Type B pancreatic cell (in vitro differentiated cells): Measurements from ENCODE around the gene GCK. TPM values are rescaled to one million over a fixed set of nuclear protein-coding genes. Genes with fewer than 3 reads are reported as not detected.

ENCODE experiments used
- DNase-seq: peaks from one replicate; pipeline ENCODE4 v3.0.0; 2021; ENCODE audit warnings: mixed read lengths; ENCODE audit not compliant: unreplicated experiment; ENCODE audit errors: extremely low spot score
- H3K27ac Mint-ChIP-seq: 2 replicates; pipeline ENCODE4 v1.8.0; 2021; ENCODE audit warnings: mild to moderate bottlenecking, mixed read lengths
- H3K27me3 Mint-ChIP-seq: 2 replicates; pipeline ENCODE4 v1.8.0; 2021; ENCODE audit warnings: mixed read lengths
- H3K36me3 Mint-ChIP-seq: 2 replicates; pipeline ENCODE4 v1.8.0; 2021; ENCODE audit warnings: mixed read lengths
- H3K4me1 Mint-ChIP-seq: one replicate; pipeline ENCODE4 v1.8.0; 2021; ENCODE audit warnings: mixed read lengths; ENCODE audit not compliant: unreplicated experiment
- H3K4me3 Mint-ChIP-seq: 2 replicates; pipeline ENCODE4 v1.8.0; 2021; ENCODE audit warnings: mild to moderate bottlenecking, mixed read lengths
- H3K9me3 Mint-ChIP-seq: 2 replicates; pipeline ENCODE4 v1.8.0; 2021; ENCODE audit warnings: mixed read lengths
- long read RNA-seq: library from polyadenylated mRNA; unstranded; transcript quantifications from one replicate; pipeline ENCODE4 v2.0.0, GENCODE V29; 2020
- total RNA-seq: library from RNA; stranded (reverse); gene quantifications from 2 replicates; pipeline ENCODE4 v1.2.1, GENCODE V29; 2021; ENCODE audit warnings: low replicate concordance
- TF ChIP-seq, protein P1 (sequence below): fragments of 200-600 bp; sonication (generic); conservative IDR thresholded peaks from 2 replicates; pipeline ENCODE4 v1.5.0; 2021; ENCODE audit warnings: antibody characterized with exemption, mild to moderate bottlenecking

GCK gene
- 5.6 and 6.7 TPM in 2 replicates for total RNA-seq
- long read RNA-seq, transcript GCK-204 (10 exons, 2,729 nt): major isoform, 20 of 30 reads
- long read RNA-seq, partial matches to known transcripts: 4 of 30 reads
- long read RNA-seq, other reads (novel, unspliced or antisense): 5 of 30 reads

DNA sequence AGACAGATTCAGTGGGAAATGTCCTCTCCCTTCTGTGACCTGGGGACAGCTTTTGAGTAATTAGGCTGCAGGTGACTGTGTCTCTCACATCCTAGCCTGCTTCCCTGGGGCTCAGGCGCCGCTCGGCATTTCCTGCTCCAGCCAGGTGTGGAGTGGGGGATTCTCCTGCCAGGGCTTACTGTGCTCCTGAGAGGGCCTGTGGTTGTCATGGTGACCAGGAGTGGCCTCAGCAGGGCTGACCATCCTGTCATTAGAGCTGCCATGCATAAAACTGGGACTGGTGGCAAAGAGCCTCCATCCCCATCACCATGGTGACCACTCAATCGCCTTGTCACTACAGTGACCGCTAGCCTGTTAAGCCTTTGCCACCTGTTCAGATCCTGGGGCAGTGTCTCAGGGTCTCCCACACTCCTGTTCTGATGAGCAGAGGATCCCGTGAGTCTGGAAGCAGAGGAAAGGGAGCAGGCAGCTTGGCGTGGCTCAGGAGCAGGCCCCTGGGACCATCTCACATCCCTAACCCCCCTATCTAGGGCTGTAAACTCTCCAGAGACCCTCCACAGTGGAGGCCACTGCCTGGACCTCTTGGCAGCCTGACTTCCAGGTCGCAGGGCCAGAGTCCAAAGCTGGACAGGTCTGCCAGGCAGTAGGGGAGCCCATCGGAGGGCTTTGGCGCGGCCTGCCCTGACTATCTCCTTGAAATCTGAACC lies at the start of gene GCK:
Gene GCK (minus strand): TSS at position 154 of the 707 bp plus-strand sequence. CDS start 486 bp downstream, outside the sequence.
- TF ChIP-seq, protein P1, sequence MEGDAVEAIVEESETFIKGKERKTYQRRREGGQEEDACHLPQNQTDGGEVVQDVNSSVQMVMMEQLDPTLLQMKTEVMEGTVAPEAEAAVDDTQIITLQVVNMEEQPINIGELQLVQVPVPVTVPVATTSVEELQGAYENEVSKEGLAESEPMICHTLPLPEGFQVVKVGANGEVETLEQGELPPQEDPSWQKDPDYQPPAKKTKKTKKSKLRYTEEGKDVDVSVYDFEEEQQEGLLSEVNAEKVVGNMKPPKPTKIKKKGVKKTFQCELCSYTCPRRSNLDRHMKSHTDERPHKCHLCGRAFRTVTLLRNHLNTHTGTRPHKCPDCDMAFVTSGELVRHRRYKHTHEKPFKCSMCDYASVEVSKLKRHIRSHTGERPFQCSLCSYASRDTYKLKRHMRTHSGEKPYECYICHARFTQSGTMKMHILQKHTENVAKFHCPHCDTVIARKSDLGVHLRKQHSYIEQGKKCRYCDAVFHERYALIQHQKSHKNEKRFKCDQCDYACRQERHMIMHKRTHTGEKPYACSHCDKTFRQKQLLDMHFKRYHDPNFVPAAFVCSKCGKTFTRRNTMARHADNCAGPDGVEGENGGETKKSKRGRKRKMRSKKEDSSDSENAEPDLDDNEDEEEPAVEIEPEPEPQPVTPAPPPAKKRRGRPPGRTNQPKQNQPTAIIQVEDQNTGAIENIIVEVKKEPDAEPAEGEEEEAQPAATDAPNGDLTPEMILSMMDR: no peak
- no peak for DNase-seq
- Mint-ChIP-seq H3K27me3 (peaks cover 5% of the 10 kb centered on the region), H3K36me3 (no peaks in the 10 kb centered on the region), H3K27ac (peak within 1 kb of the TSS; percentile 50), H3K4me3 (peak within 1 kb of the TSS; percentile 71), H3K4me1 (peaks cover 6% of the 10 kb centered on the region), H3K9me3 (no peaks in the 10 kb centered on the region)

DNA sequence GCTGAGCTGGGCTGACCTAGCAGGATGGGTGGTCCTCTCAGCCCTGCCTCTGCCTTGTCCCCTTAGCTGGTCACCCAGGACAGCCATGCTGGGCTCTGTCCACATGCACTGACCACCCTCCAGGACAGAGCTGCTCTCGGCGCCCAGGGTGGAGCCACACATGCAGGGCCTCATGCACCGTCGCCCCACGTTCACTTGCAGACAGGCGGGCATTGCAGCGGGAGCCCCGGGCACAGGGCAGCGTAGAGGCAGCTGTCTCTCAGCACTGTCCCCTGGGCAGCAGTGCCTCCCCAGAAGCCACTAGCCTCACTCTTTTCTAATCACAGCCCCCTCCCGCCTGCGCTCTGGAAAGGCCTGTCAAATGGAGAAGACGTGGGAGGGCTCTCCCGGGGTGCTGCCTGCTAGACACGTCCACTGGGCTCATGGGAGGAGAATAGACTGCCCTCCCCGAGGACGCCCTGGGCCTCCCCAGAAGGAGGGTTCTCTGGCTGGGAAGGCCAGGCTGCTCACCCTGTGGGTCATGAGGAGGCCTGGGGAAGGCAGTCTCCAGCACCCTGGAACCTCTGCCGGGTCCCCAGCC lies 49.0 kb upstream of the GCK start:
- H3K27ac Mint-ChIP-seq: no peak overlapping the region
- H3K36me3 Mint-ChIP-seq: no peaks in the 10 kb centered on the region
- TF ChIP-seq, protein P1: no peak
- H3K4me3 Mint-ChIP-seq: no peak overlapping the region
- no peaks in the 10 kb centered on the region for H3K9me3 Mint-ChIP-seq
- no peaks in the 10 kb centered on the region for H3K27me3 Mint-ChIP-seq
- no peak for DNase-seq
- H3K4me1 Mint-ChIP-seq: peaks cover 7% of the 10 kb centered on the region

DNA sequence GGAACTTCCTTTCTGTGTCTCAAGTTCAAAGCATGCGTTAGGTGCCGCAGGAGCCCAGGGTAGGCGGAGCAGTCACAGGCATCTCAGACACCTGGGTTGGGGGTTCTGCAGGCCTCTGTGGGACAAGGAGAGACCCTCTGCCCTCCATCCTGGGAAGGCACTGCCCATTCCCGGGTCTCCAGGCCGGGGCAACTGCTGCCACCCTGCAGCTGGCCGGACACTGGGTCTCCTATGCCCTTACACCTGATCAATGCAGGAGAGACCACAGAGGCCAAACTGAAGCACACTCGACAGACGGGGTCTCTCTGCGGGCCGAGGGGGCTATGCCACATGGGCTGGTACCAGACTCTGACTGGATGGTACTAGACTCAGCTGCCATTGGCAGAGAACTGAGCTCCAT lies 48.5 kb upstream of the GCK start:
- Mint-ChIP-seq H3K27me3 (no peaks in the 10 kb centered on the region), H3K27ac (no peak overlapping the region), H3K4me1 (peaks cover 7% of the 10 kb centered on the region), H3K36me3 (no peaks in the 10 kb centered on the region), H3K9me3 (no peaks in the 10 kb centered on the region), H3K4me3 (no peak overlapping the region)
- TF ChIP-seq, protein P1: no peak
- no peak for DNase-seq

DNA sequence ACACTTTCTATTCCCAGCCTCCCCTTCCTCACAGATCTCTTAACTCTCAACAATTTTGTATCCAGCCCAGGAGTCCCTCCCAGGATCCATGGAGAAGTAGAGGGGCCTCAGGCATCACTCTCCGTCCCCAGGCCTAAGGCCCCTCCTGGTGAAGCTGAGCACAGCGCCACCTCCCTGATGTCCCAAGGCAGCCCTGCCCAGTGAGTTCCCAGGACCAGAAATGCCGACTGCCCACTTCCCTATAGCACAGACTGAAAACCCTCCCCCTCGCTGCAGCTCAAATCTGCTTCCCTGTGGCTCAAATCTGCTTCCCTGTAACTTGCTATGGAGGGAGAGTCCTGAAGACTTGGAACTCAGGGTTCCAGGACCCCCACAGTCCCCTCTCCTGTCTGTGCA lies 47.1 kb upstream of the GCK start:
- TF ChIP-seq, protein P1: no peak
- no peak for DNase-seq
- Mint-ChIP-seq H3K4me3 (no peak overlapping the region), H3K4me1 (peaks cover 7% of the 10 kb centered on the region), H3K27me3 (no peaks in the 10 kb centered on the region), H3K36me3 (no peaks in the 10 kb centered on the region), H3K9me3 (no peaks in the 10 kb centered on the region), H3K27ac (no peak overlapping the region)

DNA sequence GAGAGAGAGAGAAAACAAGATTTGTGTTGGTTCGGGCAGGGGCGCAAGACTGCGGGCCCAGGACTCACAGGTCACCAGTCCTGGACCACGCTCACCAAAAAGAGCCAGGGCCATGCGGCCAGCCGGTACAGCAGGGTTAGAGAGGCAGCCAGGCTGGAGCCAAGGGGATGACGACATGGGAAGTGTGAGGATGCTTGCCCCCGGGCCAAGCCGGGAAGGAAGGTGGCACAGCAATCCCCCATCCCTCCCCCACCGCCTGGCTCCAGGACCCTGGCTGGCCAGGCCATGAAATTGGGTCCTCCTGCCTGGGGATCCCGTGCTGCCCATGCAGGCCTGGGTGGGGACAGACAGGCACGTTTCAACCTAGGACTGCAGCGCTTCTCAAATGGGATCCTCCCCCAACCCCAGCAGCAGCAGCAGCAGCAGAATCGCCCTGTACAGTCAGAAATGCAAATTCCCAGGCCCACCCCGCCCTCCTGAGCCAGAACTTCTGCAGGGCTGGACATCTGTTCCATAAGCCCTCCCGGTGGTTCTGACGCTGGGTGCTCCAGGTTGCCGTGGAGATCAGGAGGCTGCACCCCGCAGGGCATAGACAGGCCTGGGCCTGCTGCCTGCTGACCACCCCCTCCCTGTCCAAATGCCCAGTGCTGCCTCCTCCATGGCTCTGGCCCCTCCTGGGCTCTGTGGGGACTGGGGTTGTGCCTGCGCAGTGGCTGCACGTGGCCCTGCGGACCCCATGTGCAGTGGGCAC lies 46.5 kb upstream of the GCK start:
- no peak for DNase-seq
- H3K9me3 Mint-ChIP-seq: no peaks in the 10 kb centered on the region
- H3K27me3 Mint-ChIP-seq: no peaks in the 10 kb centered on the region
- H3K27ac Mint-ChIP-seq: no peak overlapping the region
- TF ChIP-seq, protein P1: no peak
- H3K4me1 Mint-ChIP-seq: peaks cover 7% of the 10 kb centered on the region
- no peaks in the 10 kb centered on the region for H3K36me3 Mint-ChIP-seq
- H3K4me3 Mint-ChIP-seq: no peak overlapping the region
